HG02798 (cell line): ENCODE data around the gene PADI1.

ENCODE experiments used
- ATAC-seq: cut with Tn5 transposase; IDR thresholded peaks from one replicate; pipeline ENCODE4 v1.9.1; 2021; ENCODE audit warnings: mild to moderate bottlenecking; ENCODE audit not compliant: unreplicated experiment, poor library complexity

PADI1 gene

GRCh38 chr1:17287130-17287776 lies 82.3 kb downstream of the PADI1 start:
- ATAC-seq, result no peak

DNA sequence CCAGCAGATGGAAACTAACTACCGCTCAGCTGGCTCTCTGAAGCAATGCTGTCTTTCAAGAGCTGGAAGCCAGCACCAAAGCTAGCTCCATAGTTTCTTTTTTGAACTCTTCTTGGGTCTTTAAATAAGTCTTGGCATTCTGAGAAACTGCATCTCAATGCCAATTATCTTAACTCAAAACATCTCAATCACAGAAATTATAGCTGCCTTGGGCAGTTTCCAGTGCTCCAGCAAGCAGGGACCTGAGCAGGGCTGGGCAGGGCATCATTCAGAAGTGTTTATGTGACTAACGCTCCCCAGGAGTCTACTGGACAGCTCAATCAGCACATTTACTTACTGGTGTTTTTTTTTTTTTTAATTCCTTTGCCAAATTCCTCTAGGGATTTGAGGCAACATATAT lies 84.8 kb downstream of the PADI1 start:
- no peak for ATAC-seq

DNA sequence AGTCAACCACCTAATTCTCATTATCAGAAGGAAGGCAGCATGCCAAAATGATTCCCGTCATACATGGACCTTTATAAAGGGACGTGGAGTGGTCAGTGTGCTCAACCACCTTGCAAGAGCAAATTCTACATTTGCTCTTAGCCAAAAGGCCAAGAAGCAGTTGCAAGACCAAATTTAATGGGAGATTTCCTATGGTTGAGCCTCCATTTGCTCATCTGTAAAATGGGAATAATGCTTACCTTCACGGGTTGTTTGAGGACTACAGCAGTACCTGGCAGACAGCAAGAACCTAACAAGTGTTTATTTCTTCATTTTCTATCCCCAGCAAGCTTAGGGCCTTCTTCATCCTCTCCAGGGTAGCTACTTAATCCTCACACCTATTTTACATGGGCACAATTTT lies 85.6 kb downstream of the PADI1 start:
- ATAC-seq, result no peak

- no peak for ATAC-seq
Observed at GRCh38 chr1:17292299-17293160, 87.6 kb downstream of the PADI1 start.

DNA sequence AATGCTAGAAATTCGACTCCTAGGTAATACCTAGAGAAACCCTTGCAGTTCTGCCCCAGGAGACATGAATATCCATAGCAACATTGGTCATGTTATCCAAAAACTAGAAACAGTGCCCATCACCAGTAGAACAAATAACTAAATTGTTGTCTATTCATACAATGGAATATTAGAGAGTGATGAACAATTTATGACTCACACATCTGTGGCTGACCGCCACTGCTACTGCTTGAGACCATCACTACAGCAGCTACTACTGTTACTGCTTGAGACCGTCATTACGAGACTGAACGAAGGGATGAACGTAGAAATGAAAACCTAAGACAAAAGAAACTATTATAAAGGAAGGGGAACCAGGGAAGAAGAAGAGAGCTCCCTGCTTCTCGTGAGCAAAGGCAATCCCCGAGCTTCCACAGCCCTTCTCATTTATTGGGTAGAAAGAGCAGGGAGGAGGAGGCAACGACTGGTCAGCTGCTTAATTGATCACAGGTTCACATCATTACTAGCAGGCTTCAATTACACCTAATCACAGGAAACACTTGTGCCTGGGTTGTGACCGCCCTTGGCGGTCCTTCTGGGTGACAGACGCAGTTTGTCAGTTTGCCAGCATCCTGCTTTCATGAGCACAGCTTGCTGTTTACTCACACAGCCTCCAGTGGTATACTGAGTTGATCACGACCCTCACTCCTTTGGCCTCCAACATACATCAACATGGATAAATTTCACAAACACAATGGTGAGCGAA lies 88.9 kb downstream of the PADI1 start:
- no peak for ATAC-seq

DNA sequence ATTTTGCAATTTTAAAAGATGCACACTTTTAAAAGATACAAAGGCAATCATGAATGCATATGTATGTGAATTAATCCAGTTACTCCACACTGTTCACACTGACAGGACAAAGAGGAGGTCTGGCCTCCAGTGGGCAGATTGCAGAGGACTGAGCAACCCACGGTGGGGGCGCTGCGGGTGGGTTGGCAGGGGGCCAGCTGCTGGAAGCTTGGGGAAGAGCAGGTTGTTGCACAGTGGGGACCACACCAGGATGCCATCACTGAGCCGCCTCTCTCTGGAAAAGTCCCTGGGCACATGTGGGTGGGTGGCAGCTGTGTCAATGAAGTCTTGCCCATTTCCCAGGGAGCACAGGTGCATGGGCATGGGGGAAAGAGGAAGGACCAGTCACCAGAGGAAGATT lies 90.4 kb downstream of the PADI1 start:
- no peak for ATAC-seq
